ENCODE results near the gene DPEP2. TPM values are rescaled to one million over a fixed set of nuclear protein-coding genes. Genes with fewer than 3 reads are reported as not detected.

The DPEP2 gene
- total RNA-seq, 1 experiment from 2014 or later: not detected

- intact Hi-C loops (cut with micrococcal nuclease): no loop called here
- H3K9me3 ChIP-seq (ENCODE audit: control insufficient read depth in 1 of 2, insufficient read depth in 1 of 2, low read depth in 1 of 2, low read length in 2 of 2): no peaks in the 10 kb centered on the region
- no peak overlapping the region; the same call in 1 of the 2 replicates for H3K27ac ChIP-seq (ENCODE audit: low read depth, low read length)
- H3K79me2 ChIP-seq (ENCODE audit: insufficient read depth, low read length): peaks cover 15% of the 10 kb centered on the region; the same call in 1 of the 2 replicates
- CTCF ChIA-PET: no interaction called here
- H3K4me1 ChIP-seq (ENCODE audit: control insufficient read depth in 1 of 2, insufficient read depth in 2 of 2, low read length in 2 of 2): peaks cover 9 to 10% of the 10 kb centered on the region in 2 experiments
- no peaks in the 10 kb centered on the region for H3K27me3 ChIP-seq (ENCODE audit: insufficient read depth, low read length)
- no peak overlapping the region for H3K4me2 ChIP-seq (ENCODE audit: low read length)
- H4K20me1 ChIP-seq (ENCODE audit: insufficient read depth): no peaks in the 10 kb centered on the region
- TF ChIP-seq ZFX (IDR thresholded peaks at IDR 0.05) (no peak), EGR1 (IDR thresholded peaks at IDR 0.05; ENCODE audit: low read depth) (no peak), CBX3 (IDR thresholded peaks at IDR 0.05; ENCODE audit: low read depth) (no peak), YY1 (IDR thresholded peaks at IDR 0.05; ENCODE audit: extremely low read depth, insufficient replicate concordance, low read depth, low read length) (no peak), ZNF274 (IDR thresholded peaks at IDR 0.05; ENCODE audit: low read depth, low read length) (no peak), SP1 (IDR thresholded peaks at IDR 0.05; ENCODE audit: low read depth) (no peak)
- DNase-seq (ENCODE audit: low read depth, low spot score): no peak
- no TSS peak for BruUV-seq (replicated peaks)
- peaks cover 8 to 10% of the 10 kb centered on the region in 2 experiments; a peak in 2 of 4 replicates for H3K36me3 ChIP-seq (ENCODE audit: control insufficient read depth in 1 of 2, insufficient read depth in 2 of 2, low read length in 2 of 2)
- ATAC-seq: no peak
- no peak overlapping the region for H3K4me3 ChIP-seq (replicated peaks in 1 of 2; ENCODE audit: low read depth in 1 of 2, low read length in 2 of 2)
- no peak overlapping the region for H2AFZ ChIP-seq (ENCODE audit: low read depth, low read length, poor library complexity, severe bottlenecking)
- no peak overlapping the region for H3K9ac ChIP-seq (ENCODE audit: low read length)
- RAD21 ChIA-PET (ENCODE audit: low non-redundant PET in 1 of 2, low total read pairs in 2 of 2, uncharacterized antibody in 2 of 2, unreplicated experiment in 2 of 2): no interaction called here
- H3K9me2 ChIP-seq (ENCODE audit: insufficient read depth): no peaks in the 10 kb centered on the region
- POLR2A ChIA-PET: no interaction called here
These were observed 37.7 kb downstream of the DPEP2 start for GRCh38 chr16:67961551-67961957.

- H3K9me2 ChIP-seq (ENCODE audit: insufficient read depth): no peaks in the 10 kb centered on the region
- H3K27me3 ChIP-seq (ENCODE audit: insufficient read depth, low read length): no peaks in the 10 kb centered on the region
- RAD21 ChIA-PET (ENCODE audit: low non-redundant PET in 1 of 2, low total read pairs in 2 of 2, uncharacterized antibody in 2 of 2, unreplicated experiment in 2 of 2): no interaction called here
- DNase-seq (ENCODE audit: low read depth, low spot score) (no peak), ATAC-seq (no peak)
- H3K9ac ChIP-seq (ENCODE audit: low read length): no peak overlapping the region
- H3K4me2 ChIP-seq (ENCODE audit: low read length): no peak overlapping the region
- TF ChIP-seq POLR2A (IDR thresholded peaks at IDR 0.05; ENCODE audit: borderline replicate concordance, extremely low read depth, insufficient read depth, insufficient read length) (no peak), SIN3A (IDR thresholded peaks at IDR 0.05; ENCODE audit: low read depth) (no peak), RAD21 (IDR thresholded peaks at IDR 0.05; ENCODE audit: low read depth) (no peak), CEBPB (IDR thresholded peaks at IDR 0.05; ENCODE audit: low read depth) (no peak), EZH2 (IDR thresholded peaks at IDR 0.05) (no peak), ELF1 (IDR thresholded peaks at IDR 0.05; ENCODE audit: borderline replicate concordance, low read depth) (no peak), EGR1 (IDR thresholded peaks at IDR 0.05; ENCODE audit: low read depth) (no peak), ZFX (IDR thresholded peaks at IDR 0.05) (no peak), CTCF (IDR thresholded peaks at IDR 0.05 in 2 of 3, conservative IDR thresholded peaks at IDR 0.05 in 1 of 3; ENCODE audit: borderline replicate concordance in 1 of 3, insufficient read depth in 1 of 3, low read depth in 2 of 3, low read length in 2 of 3) (no peak), EZH2phosphoT487 (IDR thresholded peaks at IDR 0.05; ENCODE audit: borderline replicate concordance) (no peak), ZNF274 (IDR thresholded peaks at IDR 0.05; ENCODE audit: low read depth, low read length) (no peak)
- no peak overlapping the region for H3K27ac ChIP-seq (ENCODE audit: low read depth, low read length)
- peaks cover 5% of the 10 kb centered on the region; the same call in 1 of the 2 replicates for H3K79me2 ChIP-seq (ENCODE audit: insufficient read depth, low read length)
- POLR2A ChIA-PET: no interaction called here
- peaks cover 8 to 10% of the 10 kb centered on the region in 2 experiments; a peak in 2 of 4 replicates for H3K36me3 ChIP-seq (ENCODE audit: control insufficient read depth in 1 of 2, insufficient read depth in 2 of 2, low read length in 2 of 2)
- no peaks in the 10 kb centered on the region for H4K20me1 ChIP-seq (ENCODE audit: insufficient read depth)
- H3K4me3 ChIP-seq (replicated peaks in 1 of 2; ENCODE audit: low read depth in 1 of 2, low read length in 2 of 2): no peak overlapping the region
- no peaks in the 10 kb centered on the region for H3K9me3 ChIP-seq (ENCODE audit: control insufficient read depth in 1 of 2, insufficient read depth in 1 of 2, low read depth in 1 of 2, low read length in 2 of 2)
- CTCF ChIA-PET: no interaction called here
- intact Hi-C loops (cut with micrococcal nuclease): no loop called here
- no peaks in the 10 kb centered on the region; a peak in 1 of 4 replicates for H3K4me1 ChIP-seq (ENCODE audit: control insufficient read depth in 1 of 2, insufficient read depth in 2 of 2, low read length in 2 of 2)
- no peak overlapping the region for H2AFZ ChIP-seq (ENCODE audit: low read depth, low read length, poor library complexity, severe bottlenecking)
- BruUV-seq (replicated peaks): no TSS peak
These were observed 39.6 kb downstream of the DPEP2 start for GRCh38 chr16:67959536-67960329.
